ENCODE data around the gene ITPKB. TPM values are rescaled to one million over a fixed set of nuclear protein-coding genes. Genes with fewer than 3 reads are reported as not detected.

ITPKB gene
- total and polyA plus RNA-seq, 8 donors = 25.0 to 38.7 (median 32.6) TPM

GRCh38 chr1:226638608-226639007 lies 100.5 kb downstream of the ITPKB start:
- Histone ChIP-seq H3K27ac (no peak overlapping the region), H3K27me3 (no peaks in the 10 kb centered on the region), H3K36me3 (peaks cover 0 to 80% of the 10 kb centered on the region in 2 donors), H3K9me3 (no peaks in the 10 kb centered on the region), H3K4me1 (peaks cover 0 to 23% of the 10 kb centered on the region in 2 donors), H3K4me3 (no peak overlapping the region)
- ATAC-seq = no peak
- peak in 2 of 4 donors; percentile 22 to 55 for DNase-seq
- no peak for TF ChIP-seq CTCF (IDR thresholded peaks at IDR 0.05)
- intact Hi-C loops (cut with DNase I) = no loop called here

- Histone ChIP-seq H3K27ac (no peak overlapping the region), H3K36me3 (peaks cover 0 to 85% of the 10 kb centered on the region in 2 donors), H3K27me3 (no peaks in the 10 kb centered on the region), H3K4me3 (no peak overlapping the region), H3K9me3 (no peaks in the 10 kb centered on the region), H3K4me1 (peaks cover 0 to 18% of the 10 kb centered on the region in 2 donors)
- intact Hi-C loops (cut with DNase I) = no loop called here
- DNase-seq (peak in 2 of 4 donors; percentile 24 to 58), ATAC-seq (no peak)
- TF ChIP-seq CTCF (IDR thresholded peaks at IDR 0.05) = no peak
Observed at GRCh38 chr1:226638001-226638601, 101.0 kb downstream of the ITPKB start.

- DNase-seq = peak in 2 of 4 donors; percentile 33 to 68
- Histone ChIP-seq H3K4me3 (no peak overlapping the region), H3K27ac (no peak overlapping the region), H3K9me3 (no peaks in the 10 kb centered on the region), H3K27me3 (no peaks in the 10 kb centered on the region), H3K36me3 (peaks cover 0 to 87% of the 10 kb centered on the region in 2 donors), H3K4me1 (peaks cover 0 to 11% of the 10 kb centered on the region in 2 donors)
- intact Hi-C loops (cut with DNase I) = no loop called here
- ATAC-seq = no peak
- TF ChIP-seq CTCF (IDR thresholded peaks at IDR 0.05) = peak in 1 of 2 donors; percentile 32
Observed at GRCh38 chr1:226637147-226637935, 101.7 kb downstream of the ITPKB start.

GRCh38 chr1:226636847-226637096 lies 102.3 kb downstream of the ITPKB start:
- H3K4me3 ChIP-seq = no peak overlapping the region
- ATAC-seq = no peak
- no peaks in the 10 kb centered on the region for H3K27me3 ChIP-seq
- H3K27ac ChIP-seq = no peak overlapping the region
- peaks cover 0 to 11% of the 10 kb centered on the region in 2 donors for H3K4me1 ChIP-seq
- DNase-seq = no peak
- intact Hi-C loops (cut with DNase I) = no loop called here
- peaks cover 0 to 87% of the 10 kb centered on the region in 2 donors for H3K36me3 ChIP-seq
- H3K9me3 ChIP-seq = no peaks in the 10 kb centered on the region
- TF ChIP-seq CTCF (IDR thresholded peaks at IDR 0.05) = no peak

GRCh38 chr1:226635456-226635941 lies 103.6 kb downstream of the ITPKB start:
- intact Hi-C loops (cut with DNase I) = no loop called here
- H3K36me3 ChIP-seq = peaks cover 0 to 79% of the 10 kb centered on the region in 2 donors
- no peaks in the 10 kb centered on the region for H3K27me3 ChIP-seq
- DNase-seq = peak in 1 of 4 donors; percentile 18
- no peak for ATAC-seq
- H3K27ac ChIP-seq = peak overlapping the region in 1 of 2 donors; percentile 9
- TF ChIP-seq CTCF (IDR thresholded peaks at IDR 0.05) = no peak
- no peak overlapping the region for H3K4me3 ChIP-seq
- peaks cover 0 to 11% of the 10 kb centered on the region in 2 donors for H3K4me1 ChIP-seq
- H3K9me3 ChIP-seq = no peaks in the 10 kb centered on the region

Data from left lung (tissue), 10 donors.